Esophagus squamous epithelium (tissue), 4 donors: ENCODE results near the gene UBE3A.

Experiments used
- POLR2A ChIP-seq, 4 donors: fragments of 450-650 bp; IDR thresholded peaks; one replicate each; pipeline ENCODE4 v1.6.1; 2017; ENCODE audit warnings: antibody characterized with exemption in 4 of 4, mild to moderate bottlenecking in 4 of 4, moderate library complexity in 3 of 4
- TF ChIP-seq, protein P1 (sequence below), 6 experiments: fragments of 450-650 bp in 4 of 6; fragments of 200-600 bp in 2 of 6; sonication (generic) in 2 of 6; IDR thresholded peaks; one replicate each; pipeline ENCODE4 v1.5.1; 2016 to 2019; ENCODE audit warnings: antibody characterized with exemption in 6 of 6, mild to moderate bottlenecking in 4 of 6, moderate library complexity in 4 of 6

DNA sequence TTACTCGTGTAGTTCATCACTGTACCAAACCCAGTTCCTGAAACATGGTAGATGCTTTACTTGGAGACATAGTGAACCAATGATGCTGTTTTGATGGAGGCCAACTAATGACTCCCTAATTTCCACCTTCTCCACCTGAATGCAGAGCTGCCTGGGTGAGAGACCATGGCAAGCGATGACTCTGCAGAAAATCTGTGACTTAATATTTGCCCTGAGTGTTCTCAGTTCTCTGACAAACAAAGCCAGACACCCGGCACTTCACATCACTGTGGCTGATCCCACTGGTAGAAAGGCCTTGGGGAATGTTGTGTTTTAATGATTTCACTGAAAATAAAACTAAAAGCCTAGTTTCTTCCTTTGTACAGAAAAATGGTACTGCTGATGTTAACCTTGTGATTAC, 39.5 kb upstream of the UBE3A start:
- TF ChIP-seq, protein P1, sequence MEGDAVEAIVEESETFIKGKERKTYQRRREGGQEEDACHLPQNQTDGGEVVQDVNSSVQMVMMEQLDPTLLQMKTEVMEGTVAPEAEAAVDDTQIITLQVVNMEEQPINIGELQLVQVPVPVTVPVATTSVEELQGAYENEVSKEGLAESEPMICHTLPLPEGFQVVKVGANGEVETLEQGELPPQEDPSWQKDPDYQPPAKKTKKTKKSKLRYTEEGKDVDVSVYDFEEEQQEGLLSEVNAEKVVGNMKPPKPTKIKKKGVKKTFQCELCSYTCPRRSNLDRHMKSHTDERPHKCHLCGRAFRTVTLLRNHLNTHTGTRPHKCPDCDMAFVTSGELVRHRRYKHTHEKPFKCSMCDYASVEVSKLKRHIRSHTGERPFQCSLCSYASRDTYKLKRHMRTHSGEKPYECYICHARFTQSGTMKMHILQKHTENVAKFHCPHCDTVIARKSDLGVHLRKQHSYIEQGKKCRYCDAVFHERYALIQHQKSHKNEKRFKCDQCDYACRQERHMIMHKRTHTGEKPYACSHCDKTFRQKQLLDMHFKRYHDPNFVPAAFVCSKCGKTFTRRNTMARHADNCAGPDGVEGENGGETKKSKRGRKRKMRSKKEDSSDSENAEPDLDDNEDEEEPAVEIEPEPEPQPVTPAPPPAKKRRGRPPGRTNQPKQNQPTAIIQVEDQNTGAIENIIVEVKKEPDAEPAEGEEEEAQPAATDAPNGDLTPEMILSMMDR (IDR thresholded peaks at IDR 0.05): no peak
- no peak for TF ChIP-seq POLR2A (IDR thresholded peaks at IDR 0.05)
